H1 (cell line): ENCODE results near the gene MRPS16. TPM values are rescaled to one million over a fixed set of nuclear protein-coding genes. Genes with fewer than 3 reads are reported as not detected.

Experiments used
- ASH2L ChIP-seq: fragments of 200-600, 300-600 bp; sonication (generic); IDR thresholded peaks from one replicate; pipeline ENCODE4 v1.7.1; 2017; ENCODE audit warnings: low read length
- CHD1 ChIP-seq: IDR thresholded peaks from 2 replicates; pipeline ENCODE4 v1.6.1; 2012; ENCODE audit warnings: low read depth, low read length, improper control_type of control experiment
- EP300 ChIP-seq, 2 experiments: IDR thresholded peaks; 1 replicate in 1 of 2; 2 replicates in 1 of 2; pipeline ENCODE4 v1.6.1; 2011 to 2012; ENCODE audit warnings: low read depth in 2 of 2, low read length in 2 of 2, mild to moderate bottlenecking in 2 of 2, borderline replicate concordance in 1 of 2, inconsistent platforms in 1 of 2, moderate library complexity in 1 of 2
- GTF2F1 ChIP-seq: IDR thresholded peaks from 2 replicates; pipeline ENCODE4 v1.6.1; 2012; ENCODE audit warnings: low read depth, low read length, improper control_type of control experiment, borderline replicate concordance
- HDAC2 ChIP-seq, 2 experiments: fragments of 300-600 bp in 1 of 2; sonication (generic) in 1 of 2; IDR thresholded peaks; 2 replicates each; pipeline ENCODE4 v1.6.1; 2011 to 2012; ENCODE audit warnings: low read depth in 2 of 2, low read length in 2 of 2, mild to moderate bottlenecking in 2 of 2, moderate library complexity in 2 of 2, borderline replicate concordance in 1 of 2, inconsistent platforms in 1 of 2
- HDAC6 ChIP-seq: IDR thresholded peaks from one replicate; pipeline ENCODE4 v1.7.1; 2012; ENCODE audit warnings: low read depth, mild to moderate bottlenecking, inconsistent platforms, low read length, moderate library complexity
- NRF1 ChIP-seq: IDR thresholded peaks from 2 replicates; pipeline ENCODE4 v1.6.1; 2011; ENCODE audit warnings: mild to moderate bottlenecking, low read depth, low read length, improper control_type of control experiment
- PHF8 ChIP-seq: fragments of 200-600 bp; sonication (generic); conservative IDR thresholded peaks from 2 replicates; pipeline ENCODE4 v1.7.1; 2012; ENCODE audit warnings: low read depth, mild to moderate bottlenecking, inconsistent platforms, low read length, moderate library complexity
- POLR2AphosphoS5 ChIP-seq: IDR thresholded peaks from 2 replicates; pipeline ENCODE4 v1.6.1; 2011; ENCODE audit warnings: low read depth, low read length
- RBBP5 ChIP-seq: IDR thresholded peaks from 2 replicates; pipeline ENCODE4 v1.7.1; 2012; ENCODE audit warnings: low read depth, mild to moderate bottlenecking, inconsistent platforms, low read length, moderate library complexity, borderline replicate concordance
- SIN3A ChIP-seq, 2 experiments: IDR thresholded peaks in 1 of 2; conservative IDR thresholded peaks in 1 of 2; 2 replicates each; pipeline ENCODE4 v1.6.1; 2011 to 2012; ENCODE audit warnings: low read length in 2 of 2, improper control_type of control experiment in 1 of 2, low read depth in 1 of 2, mild to moderate bottlenecking in 1 of 2
- SP1 ChIP-seq: IDR thresholded peaks from 2 replicates; pipeline ENCODE4 v1.6.1; 2011; ENCODE audit warnings: low read depth, low read length
- SP4 ChIP-seq: IDR thresholded peaks from 2 replicates; pipeline ENCODE4 v1.6.1; 2012; ENCODE audit warnings: low read length, inconsistent platforms
- SUZ12 ChIP-seq: fragments of 200-600 bp; sonication (generic); IDR thresholded peaks from 2 replicates; pipeline ENCODE4 v1.6.1; 2012; ENCODE audit warnings: mild to moderate bottlenecking, inconsistent platforms, low read length, moderate library complexity, mixed read lengths
- TAF1 ChIP-seq: IDR thresholded peaks from 2 replicates; pipeline ENCODE4 v1.6.1; 2011; ENCODE audit warnings: mild to moderate bottlenecking, low read depth, low read length
- TAF7 ChIP-seq: optimal IDR thresholded peaks from 2 replicates; pipeline ENCODE3; 2011; ENCODE audit warnings: low read depth, mild to moderate bottlenecking, inconsistent platforms, low read length, moderate library complexity, borderline replicate concordance
- TCF12 ChIP-seq: IDR thresholded peaks from 2 replicates; pipeline ENCODE4 v1.6.1; 2011; ENCODE audit warnings: low read depth, mild to moderate bottlenecking, low read length
- TEAD4 ChIP-seq: IDR thresholded peaks from 2 replicates; pipeline ENCODE4 v1.6.1; 2012; ENCODE audit warnings: low read depth, low read length, inconsistent platforms, mixed read lengths
- YY1 ChIP-seq: IDR thresholded peaks from 2 replicates; pipeline ENCODE4 v1.6.1; 2011; ENCODE audit warnings: low read depth, mild to moderate bottlenecking, low read length
- polyA plus RNA-seq, 7 experiments: library from polyadenylated mRNA; depleted of rRNA in 3 of 7; stranded (reverse) in 5 of 7; unstranded in 2 of 7; fragments of >200 nt in 5 of 7; fragments of 200-250 nt in 2 of 7; gene quantifications; 1 replicate in 5 of 7; 2 replicates in 1 of 7; 4 replicates in 1 of 7; pipeline versions ENCODE4 v1.2.1 to v1.2.3, GENCODE V29; 2011 to 2013; ENCODE audit warnings: missing spikeins in 2 of 7, mixed read lengths in 2 of 7
- total RNA-seq: library from RNA; stranded (reverse); fragmentation: NEBNext Ultra II Directional; extraction: Animal tissue kit (Norgen Biotek cat#: 25700); gene quantifications from 2 replicates; pipeline ENCODE4 v1.2.1, GENCODE V29; 2021
- TF ChIP-seq, protein P1 (sequence below), 3 experiments: IDR thresholded peaks; 1 replicate in 2 of 3; 2 replicates in 1 of 3; pipeline versions ENCODE4 v1.5.1 to v1.6.1; 2011; ENCODE audit warnings: low read length in 3 of 3, mild to moderate bottlenecking in 3 of 3, inconsistent platforms in 2 of 3, low read depth in 1 of 3, moderate library complexity in 1 of 3; ENCODE audit not compliant: insufficient read depth in 1 of 3; ENCODE audit errors: control extremely low read depth in 1 of 3

Gene MRPS16
- total and polyA plus RNA-seq, 2 of the 8 experiments (the other 6 are each of a cell fraction or from before 2014, with no cell fraction given), result 125 to 203 TPM

DNA sequence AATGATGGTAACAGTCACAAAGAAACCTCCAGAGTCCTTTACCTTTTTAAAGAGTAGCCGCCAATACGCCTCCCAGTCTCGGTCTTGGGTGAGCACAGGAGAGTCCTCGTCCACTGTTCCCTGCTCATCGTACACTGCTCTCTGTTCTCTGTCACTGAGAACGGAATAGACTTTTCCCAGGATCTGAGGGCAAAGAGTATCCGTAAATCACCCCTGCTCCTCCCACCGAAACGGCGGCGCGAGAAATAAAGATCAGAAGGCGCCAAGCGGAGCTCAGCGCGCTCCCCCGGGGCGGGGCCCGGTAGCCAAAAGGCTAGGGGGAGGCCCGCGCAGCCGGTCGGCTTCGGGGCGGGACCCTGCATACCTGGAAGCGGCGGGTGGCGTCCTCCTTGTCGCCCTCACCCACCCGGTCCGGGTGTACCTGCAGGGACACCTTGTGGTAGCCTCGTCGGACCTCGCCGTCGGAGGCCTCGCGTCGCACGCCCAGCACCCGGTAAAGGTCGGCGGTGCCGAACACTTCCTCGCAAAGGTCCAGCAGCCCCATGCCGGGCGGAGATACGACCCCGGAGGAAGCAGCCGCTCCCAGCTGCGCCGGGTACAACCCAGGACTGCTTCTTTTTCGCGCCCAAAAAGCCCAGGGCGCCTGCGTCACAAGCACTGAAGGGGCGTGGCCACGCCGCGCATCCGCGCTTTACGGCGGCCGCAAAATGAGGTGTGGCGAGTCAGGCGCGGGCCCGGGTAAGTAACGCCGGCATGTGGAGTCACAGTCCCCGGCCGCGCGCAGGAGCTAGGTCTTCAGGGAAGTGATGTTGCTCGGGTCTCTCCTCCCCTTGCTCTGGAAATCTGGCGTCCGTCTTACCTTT, 5.6 kb downstream of the MRPS16 start, which contains the start of gene DNAJC9 (continued):
- peak in 1 of 2 experiments; percentile 72; a peak in 1 of 4 replicates for TF ChIP-seq SIN3A (conservative IDR thresholded peaks at IDR 0.05 in 1 of 2, IDR thresholded peaks at IDR 0.05 in 1 of 2; ENCODE audit: low read depth in 1 of 2, low read length in 2 of 2)
- TF ChIP-seq CHD1, result no peak
- TF ChIP-seq, protein P1, sequence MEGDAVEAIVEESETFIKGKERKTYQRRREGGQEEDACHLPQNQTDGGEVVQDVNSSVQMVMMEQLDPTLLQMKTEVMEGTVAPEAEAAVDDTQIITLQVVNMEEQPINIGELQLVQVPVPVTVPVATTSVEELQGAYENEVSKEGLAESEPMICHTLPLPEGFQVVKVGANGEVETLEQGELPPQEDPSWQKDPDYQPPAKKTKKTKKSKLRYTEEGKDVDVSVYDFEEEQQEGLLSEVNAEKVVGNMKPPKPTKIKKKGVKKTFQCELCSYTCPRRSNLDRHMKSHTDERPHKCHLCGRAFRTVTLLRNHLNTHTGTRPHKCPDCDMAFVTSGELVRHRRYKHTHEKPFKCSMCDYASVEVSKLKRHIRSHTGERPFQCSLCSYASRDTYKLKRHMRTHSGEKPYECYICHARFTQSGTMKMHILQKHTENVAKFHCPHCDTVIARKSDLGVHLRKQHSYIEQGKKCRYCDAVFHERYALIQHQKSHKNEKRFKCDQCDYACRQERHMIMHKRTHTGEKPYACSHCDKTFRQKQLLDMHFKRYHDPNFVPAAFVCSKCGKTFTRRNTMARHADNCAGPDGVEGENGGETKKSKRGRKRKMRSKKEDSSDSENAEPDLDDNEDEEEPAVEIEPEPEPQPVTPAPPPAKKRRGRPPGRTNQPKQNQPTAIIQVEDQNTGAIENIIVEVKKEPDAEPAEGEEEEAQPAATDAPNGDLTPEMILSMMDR (IDR thresholded peaks at IDR 0.05; ENCODE audit: control extremely low read depth in 1 of 3, insufficient read depth in 1 of 3, low read depth in 1 of 3, low read length in 3 of 3), result no peak
- peak; percentile 11; the same call in 1 of the 2 replicates for TF ChIP-seq SP1
- peak; percentile 83 for TF ChIP-seq GTF2F1
- peak; percentile 92 for TF ChIP-seq ASH2L
- TF ChIP-seq PHF8, result peak; percentile 99
- 0 out of 4 replicates have a peak, but pooled peaks of 1 of the 2 experiments have one; percentile 76 for TF ChIP-seq HDAC2 (IDR thresholded peaks at IDR 0.05; ENCODE audit: borderline replicate concordance in 1 of 2, low read depth in 2 of 2, low read length in 2 of 2)
- peak; percentile 69; the same call in 1 of the 2 replicates for TF ChIP-seq TCF12
- TF ChIP-seq TAF7, result peak; percentile 97
- no peak for TF ChIP-seq EP300 (IDR thresholded peaks at IDR 0.05; ENCODE audit: borderline replicate concordance in 1 of 2, low read depth in 2 of 2, low read length in 2 of 2)
- 0 out of 2 replicates have a peak, but pooled peaks have one; percentile 13 for TF ChIP-seq YY1
- peak; percentile 94 for TF ChIP-seq SP4
- TF ChIP-seq RBBP5, result 0 out of 2 replicates have a peak, but pooled peaks have one; percentile 61
- peak; percentile 98 for TF ChIP-seq TAF1
- peak; percentile 96 for TF ChIP-seq POLR2AphosphoS5
- peak; percentile 73 for TF ChIP-seq TEAD4
- TF ChIP-seq SUZ12, result no peak
- peak; percentile 28; the same call in 1 of the 2 replicates for TF ChIP-seq NRF1
- no peak for TF ChIP-seq HDAC6
